Measurements from ENCODE around the gene TEKT5. TPM values are rescaled to one million over a fixed set of nuclear protein-coding genes. Genes with fewer than 3 reads are reported as not detected.

TEKT5 gene
- total and polyA plus RNA-seq, 2 donors (not counting 1 experiment from before 2014, with no cell fraction given): 0.06 TPM; not detected in 1

DNA sequence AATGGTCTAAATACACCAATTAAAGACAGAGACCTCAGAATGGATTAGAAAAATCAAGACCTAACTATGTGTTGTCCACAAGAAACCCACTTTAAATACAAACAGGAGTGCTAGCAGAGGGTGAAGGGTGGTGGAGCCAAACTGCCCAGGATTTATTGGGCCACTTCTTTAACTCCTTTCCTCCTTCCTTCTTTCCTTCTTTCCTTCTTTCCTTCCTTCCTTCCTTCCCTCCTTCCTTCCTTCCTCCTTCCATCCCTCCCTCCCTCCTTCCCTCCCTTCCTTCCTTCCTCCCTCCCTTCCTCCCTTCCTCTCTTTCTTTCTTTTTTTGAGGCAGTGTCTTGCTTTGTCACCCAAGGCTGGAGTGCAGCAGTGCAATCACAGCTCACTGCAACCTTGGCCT is 80.0 kb downstream of the TEKT5 start:
- TF ChIP-seq EZH2 (IDR thresholded peaks at IDR 0.05; ENCODE audit: low read length, missing control alignments): no peak
- TF ChIP-seq, protein P1, sequence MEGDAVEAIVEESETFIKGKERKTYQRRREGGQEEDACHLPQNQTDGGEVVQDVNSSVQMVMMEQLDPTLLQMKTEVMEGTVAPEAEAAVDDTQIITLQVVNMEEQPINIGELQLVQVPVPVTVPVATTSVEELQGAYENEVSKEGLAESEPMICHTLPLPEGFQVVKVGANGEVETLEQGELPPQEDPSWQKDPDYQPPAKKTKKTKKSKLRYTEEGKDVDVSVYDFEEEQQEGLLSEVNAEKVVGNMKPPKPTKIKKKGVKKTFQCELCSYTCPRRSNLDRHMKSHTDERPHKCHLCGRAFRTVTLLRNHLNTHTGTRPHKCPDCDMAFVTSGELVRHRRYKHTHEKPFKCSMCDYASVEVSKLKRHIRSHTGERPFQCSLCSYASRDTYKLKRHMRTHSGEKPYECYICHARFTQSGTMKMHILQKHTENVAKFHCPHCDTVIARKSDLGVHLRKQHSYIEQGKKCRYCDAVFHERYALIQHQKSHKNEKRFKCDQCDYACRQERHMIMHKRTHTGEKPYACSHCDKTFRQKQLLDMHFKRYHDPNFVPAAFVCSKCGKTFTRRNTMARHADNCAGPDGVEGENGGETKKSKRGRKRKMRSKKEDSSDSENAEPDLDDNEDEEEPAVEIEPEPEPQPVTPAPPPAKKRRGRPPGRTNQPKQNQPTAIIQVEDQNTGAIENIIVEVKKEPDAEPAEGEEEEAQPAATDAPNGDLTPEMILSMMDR (conservative IDR thresholded peaks at IDR 0.05 in 1 of 2, IDR thresholded peaks at IDR 0.05 in 1 of 2; ENCODE audit: low read depth in 1 of 2, low read length in 2 of 2): no peak
- Histone ChIP-seq H3K4me1 (ENCODE audit: control insufficient read depth, extremely low read depth, insufficient read depth, low read length) (no peaks in the 10 kb centered on the region), H3K9ac (ENCODE audit: insufficient read depth, low read length) (no peak overlapping the region), H3K27ac (ENCODE audit: insufficient read depth, low read length) (no peak overlapping the region), H3K36me3 (ENCODE audit: control insufficient read depth, insufficient read depth, low read length) (no peaks in the 10 kb centered on the region), H4K20me1 (ENCODE audit: control insufficient read depth, extremely low read depth, insufficient read depth, low read length) (no peaks in the 10 kb centered on the region), H3K4me2 (ENCODE audit: extremely low read depth, insufficient read depth, low read length) (no peak overlapping the region), H3K79me2 (ENCODE audit: control insufficient read depth, insufficient read depth, low read length) (no peaks in the 10 kb centered on the region), H3K9me3 (ENCODE audit: control insufficient read depth, insufficient read depth, low read depth, low read length) (no peaks in the 10 kb centered on the region), H2AFZ (ENCODE audit: low read length) (no peak overlapping the region), H3K4me3 (replicated peaks in 1 of 4; ENCODE audit: control extremely low read depth in 1 of 4, insufficient read depth in 1 of 4, low read depth in 3 of 4, low read length in 4 of 4) (no peak overlapping the region), H3K27me3 (ENCODE audit: control insufficient read depth, insufficient read depth, low read length) (no peaks in the 10 kb centered on the region)
- no peak for DNase-seq (ENCODE audit: low read depth in 2 of 2)

DNA sequence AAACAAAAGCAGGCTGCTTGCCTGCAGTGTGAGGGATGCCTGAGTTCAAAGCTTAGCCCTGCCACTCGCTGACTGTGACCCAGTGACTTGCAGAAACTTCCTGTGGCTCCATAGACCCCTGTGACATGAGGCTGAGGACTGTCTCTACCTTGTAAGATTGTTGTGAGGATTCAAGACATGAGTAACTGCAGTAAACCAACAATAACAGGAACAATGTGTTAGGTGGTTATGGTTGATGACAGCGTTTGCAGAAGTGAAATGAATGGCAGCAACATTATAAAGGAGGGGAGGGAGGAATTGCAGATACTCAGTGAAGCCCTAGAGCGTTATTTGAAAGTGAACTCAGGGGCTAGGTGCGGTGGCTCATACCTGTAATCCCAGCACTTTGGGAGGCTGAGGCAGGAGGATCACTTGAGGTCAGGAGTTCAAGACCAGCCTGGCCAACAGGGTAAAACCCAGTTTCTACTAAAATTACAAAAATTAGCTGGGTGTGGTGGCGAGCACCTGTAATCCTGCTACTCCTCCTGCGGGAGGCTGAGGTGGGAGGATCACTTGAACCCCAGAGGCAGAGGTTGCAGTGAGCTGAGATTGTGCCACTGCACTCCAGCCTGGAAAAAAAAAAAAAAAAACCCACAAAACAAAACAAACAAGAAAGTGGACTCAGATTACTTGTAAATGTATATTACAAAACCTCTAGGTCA is 80.8 kb downstream of the TEKT5 start:
- Histone ChIP-seq H2AFZ (ENCODE audit: low read length) (no peak overlapping the region), H3K4me2 (ENCODE audit: extremely low read depth, insufficient read depth, low read length) (no peak overlapping the region), H3K27ac (ENCODE audit: insufficient read depth, low read length) (no peak overlapping the region), H3K36me3 (ENCODE audit: control insufficient read depth, insufficient read depth, low read length) (no peaks in the 10 kb centered on the region), H4K20me1 (ENCODE audit: control insufficient read depth, extremely low read depth, insufficient read depth, low read length) (no peaks in the 10 kb centered on the region), H3K79me2 (ENCODE audit: control insufficient read depth, insufficient read depth, low read length) (no peaks in the 10 kb centered on the region), H3K9me3 (ENCODE audit: control insufficient read depth, insufficient read depth, low read depth, low read length) (no peaks in the 10 kb centered on the region), H3K9ac (ENCODE audit: insufficient read depth, low read length) (no peak overlapping the region), H3K4me3 (replicated peaks in 1 of 4; ENCODE audit: control extremely low read depth in 1 of 4, insufficient read depth in 1 of 4, low read depth in 3 of 4, low read length in 4 of 4) (no peak overlapping the region), H3K27me3 (ENCODE audit: control insufficient read depth, insufficient read depth, low read length) (no peaks in the 10 kb centered on the region), H3K4me1 (ENCODE audit: control insufficient read depth, extremely low read depth, insufficient read depth, low read length) (peaks cover 4% of the 10 kb centered on the region)
- DNase-seq (ENCODE audit: low read depth in 2 of 2): no peak
- TF ChIP-seq, protein P1 (conservative IDR thresholded peaks at IDR 0.05 in 1 of 2, IDR thresholded peaks at IDR 0.05 in 1 of 2; ENCODE audit: low read depth in 1 of 2, low read length in 2 of 2): no peak
- no peak for TF ChIP-seq EZH2 (IDR thresholded peaks at IDR 0.05; ENCODE audit: low read length, missing control alignments)

DNA sequence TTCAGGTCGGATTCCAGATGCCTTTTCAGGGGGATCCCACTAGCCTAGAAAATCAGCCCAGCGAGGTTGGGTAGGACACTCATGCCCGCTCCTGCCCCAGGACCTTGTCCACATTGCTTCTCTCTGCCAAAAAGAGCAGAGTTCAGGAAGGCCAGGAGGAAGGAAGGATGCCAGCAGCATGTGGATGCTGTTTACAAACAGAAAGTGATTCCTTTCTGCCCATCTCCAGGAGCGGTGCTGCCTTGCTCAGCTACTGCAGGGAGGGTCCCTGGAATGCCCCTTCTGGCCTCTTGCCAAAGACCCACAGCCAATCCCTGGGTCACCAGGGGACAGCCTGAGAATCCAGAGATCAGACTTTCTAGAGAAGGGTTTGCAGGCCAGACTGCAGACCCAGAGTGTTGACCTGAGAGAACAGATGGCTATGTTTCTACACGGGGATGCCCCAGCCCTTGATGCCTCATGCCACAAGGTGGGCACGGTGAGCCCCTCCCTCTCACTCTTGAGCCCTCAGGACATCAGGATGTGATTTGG is 82.0 kb downstream of the TEKT5 start:
- TF ChIP-seq, protein P1 (conservative IDR thresholded peaks at IDR 0.05 in 1 of 2, IDR thresholded peaks at IDR 0.05 in 1 of 2; ENCODE audit: low read depth in 1 of 2, low read length in 2 of 2): no peak
- TF ChIP-seq EZH2 (IDR thresholded peaks at IDR 0.05; ENCODE audit: low read length, missing control alignments): no peak
- Histone ChIP-seq H3K4me3 (replicated peaks in 1 of 4; ENCODE audit: control extremely low read depth in 1 of 4, insufficient read depth in 1 of 4, low read depth in 3 of 4, low read length in 4 of 4) (no peak overlapping the region), H3K27ac (ENCODE audit: insufficient read depth, low read length) (no peak overlapping the region), H3K27me3 (ENCODE audit: control insufficient read depth, insufficient read depth, low read length) (no peaks in the 10 kb centered on the region), H3K9ac (ENCODE audit: insufficient read depth, low read length) (no peak overlapping the region), H3K9me3 (ENCODE audit: control insufficient read depth, insufficient read depth, low read depth, low read length) (no peaks in the 10 kb centered on the region), H3K4me2 (ENCODE audit: extremely low read depth, insufficient read depth, low read length) (no peak overlapping the region), H3K36me3 (ENCODE audit: control insufficient read depth, insufficient read depth, low read length) (no peaks in the 10 kb centered on the region), H2AFZ (ENCODE audit: low read length) (no peak overlapping the region), H3K79me2 (ENCODE audit: control insufficient read depth, insufficient read depth, low read length) (no peaks in the 10 kb centered on the region), H4K20me1 (ENCODE audit: control insufficient read depth, extremely low read depth, insufficient read depth, low read length) (no peaks in the 10 kb centered on the region), H3K4me1 (ENCODE audit: control insufficient read depth, extremely low read depth, insufficient read depth, low read length) (peaks cover 8% of the 10 kb centered on the region)
- DNase-seq (ENCODE audit: low read depth in 2 of 2): no peak

Data from fibroblast of lung (primary cell).